Stimulated activated CD4-positive, alpha-beta T cell treated with anti-CD3 and anti-CD28 coated beads, TNF-alpha, amount 100 ng/mL, for 48 hours (primary cell): ENCODE measurements around the gene EEF2K.
"Not testable (repeated sequence)": the region's sequence is repeated elsewhere in the genome, so short reads cannot be mapped to it uniquely, and the experiment has no call there.

ENCODE experiments used
- DNase-seq, 3 donors: peaks; one replicate each; pipeline ENCODE4 v3.0.0-alpha.2; 2020; ENCODE audit warnings: low read depth in 3 of 3

EEF2K gene

GRCh38 chr16:22189473-22190080 lies 16.5 kb upstream of the EEF2K start:
- no peak for DNase-seq

- peak; percentile 100 for DNase-seq
Observed at GRCh38 chr16:22190081-22190775, 15.8 kb upstream of the EEF2K start.

GRCh38 chr16:22190776-22191531 lies 15.1 kb upstream of the EEF2K start:
- DNase-seq: peak; percentile 97 to 99 (median 98)

- peak in 2 of 3 donors; percentile 18 to 26 for DNase-seq
Observed at GRCh38 chr16:22191532-22192260, 14.4 kb upstream of the EEF2K start.

- peak; percentile 56 to 69 (median 59) for DNase-seq
Observed at GRCh38 chr16:22192261-22193062, 13.6 kb upstream of the EEF2K start.

- no peak for DNase-seq
Observed at GRCh38 chr16:22193063-22193411, 13.0 kb upstream of the EEF2K start.

- DNase-seq: no peak
Observed at GRCh38 chr16:22194707-22195444, 11.2 kb upstream of the EEF2K start.

- DNase-seq: no peak
Observed at GRCh38 chr16:22195445-22195694, 10.7 kb upstream of the EEF2K start.

- DNase-seq: peak; percentile 71 to 92 (median 85)
Observed at GRCh38 chr16:22195695-22196558, 10.2 kb upstream of the EEF2K start.

- not testable (repeated sequence) for DNase-seq
Observed at GRCh38 chr16:22196559-22197168, 9.4 kb upstream of the EEF2K start.

GRCh38 chr16:22198547-22199293 lies 7.4 kb upstream of the EEF2K start:
- no peak for DNase-seq

GRCh38 chr16:22202261-22202637 lies 3.8 kb upstream of the EEF2K start:
- DNase-seq: no peak

GRCh38 chr16:22203091-22203490 lies 3.0 kb upstream of the EEF2K start:
- DNase-seq: no peak

- no peak for DNase-seq
Observed at GRCh38 chr16:22204091-22204655, 1.9 kb upstream of the EEF2K start.

GRCh38 chr16:22205577-22206012 lies 483 bp upstream of the EEF2K start:
- DNase-seq: no peak

- DNase-seq: peak; percentile 43 to 58 (median 51)
Observed at GRCh38 chr16:22206842-22207714, 1.0 kb downstream of the EEF2K start.

- DNase-seq: no peak
Observed at GRCh38 chr16:22207715-22208360, 1.8 kb downstream of the EEF2K start.
